Stomach (tissue), 9 donors: ENCODE results near the gene ESPL1. TPM values are rescaled to one million over a fixed set of nuclear protein-coding genes. Genes with fewer than 3 reads are reported as not detected.

Source experiments
- DNase-seq, 2 donors: peaks; one replicate each; pipeline versions ENCODE4 v3.0.0 to v3.0.0-alpha.2; 2013 to 2019
- H3K27ac ChIP-seq, 5 donors: fragments of 200-600 bp in 4 of 5; sonication (generic) in 4 of 5; one replicate each; pipeline ENCODE4 v1.5.1; 2013 to 2019; ENCODE audit warnings: mild to moderate bottlenecking in 1 of 5, moderate library complexity in 1 of 5
- H3K27me3 ChIP-seq, 3 donors: fragments of 200-600 bp; sonication (generic); one replicate each; pipeline ENCODE4 v1.5.1; 2017 to 2019; ENCODE audit warnings: mixed run types in 1 of 3
- H3K36me3 ChIP-seq, 4 donors: fragments of 200-600 bp; sonication (generic); 1 replicate in 3 of 4; 2 replicates in 1 of 4; pipeline ENCODE4 v1.5.1; 2016 to 2019
- H3K4me1 ChIP-seq, 4 donors: fragments of 200-600 bp; sonication (generic); one replicate each; pipeline ENCODE4 v1.5.1; 2016 to 2019
- H3K4me3 ChIP-seq, 4 donors: fragments of 200-600 bp; sonication (generic) in 3 of 4; one replicate each; pipeline ENCODE4 v1.5.1; 2016 to 2019; ENCODE audit warnings: mild to moderate bottlenecking in 1 of 4
- H3K9me3 ChIP-seq, 4 donors: fragments of 200-600 bp; sonication (generic); one replicate each; pipeline ENCODE4 v1.5.1; 2016 to 2019
- CTCF ChIP-seq, 7 experiments: fragments of 450-650 bp in 4 of 7; fragments of 200-600 bp in 3 of 7; sonication (generic) in 3 of 7; IDR thresholded peaks; one replicate each; pipeline ENCODE4 v1.5.1; 2016 to 2019; ENCODE audit warnings: antibody characterized with exemption in 7 of 7, control low read depth in 2 of 7, mild to moderate bottlenecking in 1 of 7
- EP300 ChIP-seq: sonication (generic); formaldehyde crosslinking; IDR thresholded peaks from one replicate; pipeline ENCODE4 v1.6.1; 2017; ENCODE audit warnings: antibody characterized with exemption
- POLR2A ChIP-seq, 4 donors: fragments of 450-650 bp; IDR thresholded peaks; one replicate each; pipeline ENCODE4 v1.6.1; 2016; ENCODE audit warnings: antibody characterized with exemption in 4 of 4, control low read depth in 2 of 4, mild to moderate bottlenecking in 1 of 4, moderate library complexity in 1 of 4
- POLR2AphosphoS5 ChIP-seq, 3 donors: sonication (generic); formaldehyde crosslinking; IDR thresholded peaks; one replicate each; pipeline ENCODE4 v1.6.1; 2016; ENCODE audit warnings: antibody characterized with exemption in 3 of 3
- WGBS, 5 donors: extraction: QIAGEN DNeasy Blood & Tissue Kit in 3 of 5; methylation state at CpG; one replicate each; pipeline versions ENCODE4 v1.1.5 to v1.1.7; 2013 to 2018; 5-methylcytosine and 5-hydroxymethylcytosine counted together
- intact Hi-C: fragments of 100-400 bp; cut with DNase I; formaldehyde crosslinking; loops from one replicate; pipeline ENCODE4 v1.15.1; 2023; ENCODE audit warnings: low total_unique reads
- polyA plus RNA-seq, 3 donors: library from polyadenylated mRNA; stranded (reverse); fragments of 200-250 nt; gene quantifications; one replicate each; pipeline ENCODE4 v1.2.3, GENCODE V29; 2013
- total RNA-seq, 5 donors: library from RNA; depleted of rRNA; stranded (reverse); fragments of >200 nt; gene quantifications; one replicate each; pipeline versions ENCODE4 v1.1.0 to v1.2.3, GENCODE V29; 2014 to 2016
- donor health status: healthy with polysubstance abuse.
- donor health status: Bipolar disorder and iron deficiency.
- donor health status: healthy.

The ESPL1 gene
- total and polyA plus RNA-seq, 8 donors, result 0.15 to 43.2 (median 5.3) TPM

- TF ChIP-seq EP300 (no peak), POLR2AphosphoS5 (IDR thresholded peaks at IDR 0.05) (no peak), POLR2A (IDR thresholded peaks at IDR 0.05) (no peak), CTCF (IDR thresholded peaks at IDR 0.05) (no peak)
- Histone ChIP-seq H3K9me3 (no peaks in the 10 kb centered on the region), H3K4me1 (no peaks in the 10 kb centered on the region), H3K4me3 (no peak overlapping the region), H3K27ac (no peak overlapping the region), H3K27me3 (peaks cover 0 to 25% (median 0%) of the 10 kb centered on the region in 3 donors), H3K36me3 (no peaks in the 10 kb centered on the region)
- no peak for DNase-seq
- WGBS, 5 donors, result 59 to 81% (median 65%) methylated on average over 1 of the region's 1 CpG
- intact Hi-C loops, result no loop called here
Observed at GRCh38 chr12:53244337-53244736, 23.8 kb upstream of the ESPL1 start.

- no peaks in the 10 kb centered on the region for H3K36me3 ChIP-seq
- no peak for TF ChIP-seq EP300
- TF ChIP-seq POLR2A (IDR thresholded peaks at IDR 0.05), result no peak
- TF ChIP-seq CTCF (IDR thresholded peaks at IDR 0.05), result no peak
- no peak for TF ChIP-seq POLR2AphosphoS5 (IDR thresholded peaks at IDR 0.05)
- H3K9me3 ChIP-seq, result no peaks in the 10 kb centered on the region
- no peak for DNase-seq
- H3K27me3 ChIP-seq, result peaks cover 0 to 25% (median 0%) of the 10 kb centered on the region in 3 donors
- intact Hi-C loops, result no loop called here
- WGBS, 5 donors, result 80 to 89% (median 82%) methylated on average over 3 of the region's 3 CpGs
- H3K27ac ChIP-seq, result no peak overlapping the region
- H3K4me3 ChIP-seq, result no peak overlapping the region
- H3K4me1 ChIP-seq, result peaks cover 0 to 4% (median 0%) of the 10 kb centered on the region in 4 donors
Observed at GRCh38 chr12:53245286-53245685, 22.8 kb upstream of the ESPL1 start.

- WGBS, 5 donors, result 0 to 1% (median 0%) methylated on average over 21 to 51 of the region's 51 CpGs
- DNase-seq, result peak; percentile 76 to 94
- no peaks in the 10 kb centered on the region for H3K27me3 ChIP-seq
- H3K36me3 ChIP-seq, result peaks cover 9 to 31% (median 27%) of the 10 kb centered on the region in 4 donors
- peak overlapping the region; percentile 85 to 95 (median 92) for H3K27ac ChIP-seq
- no peak for TF ChIP-seq EP300
- peak in 2 of 7 experiments; percentile 12 to 35 for TF ChIP-seq CTCF (IDR thresholded peaks at IDR 0.05)
- TF ChIP-seq POLR2A (IDR thresholded peaks at IDR 0.05), result no peak
- peak in 2 of 3 donors; percentile 45 to 67 for TF ChIP-seq POLR2AphosphoS5 (IDR thresholded peaks at IDR 0.05)
- peaks cover 23 to 45% (median 31%) of the 10 kb centered on the region in 4 donors for H3K4me1 ChIP-seq
- no peaks in the 10 kb centered on the region for H3K9me3 ChIP-seq
- H3K4me3 ChIP-seq, result peak overlapping the region; percentile 74 to 95 (median 78)
- intact Hi-C loops, result no loop called here
Observed at GRCh38 chr12:53251477-53252348, 16.4 kb upstream of the ESPL1 start.

GRCh38 chr12:53252349-53252916 is 15.7 kb upstream of the ESPL1 start:
- Histone ChIP-seq H3K4me3 (peak overlapping the region; percentile 74 to 95 (median 78)), H3K4me1 (peaks cover 23 to 45% (median 31%) of the 10 kb centered on the region in 4 donors), H3K27ac (peak overlapping the region; percentile 85 to 95 (median 92)), H3K36me3 (peaks cover 9 to 33% (median 28%) of the 10 kb centered on the region in 4 donors), H3K9me3 (no peaks in the 10 kb centered on the region), H3K27me3 (no peaks in the 10 kb centered on the region)
- intact Hi-C loops, result no loop called here
- DNase-seq, result peak; percentile 48 to 59
- 4 to 11% (median 5%) methylated on average over 16 to 19 of the region's 19 CpGs for WGBS, 5 donors
- TF ChIP-seq POLR2AphosphoS5 (IDR thresholded peaks at IDR 0.05), result no peak
- no peak for TF ChIP-seq EP300
- TF ChIP-seq POLR2A (IDR thresholded peaks at IDR 0.05), result no peak
- TF ChIP-seq CTCF (IDR thresholded peaks at IDR 0.05), result no peak
